ENCODE results near the gene BABAM2.

BABAM2 gene

DNA sequence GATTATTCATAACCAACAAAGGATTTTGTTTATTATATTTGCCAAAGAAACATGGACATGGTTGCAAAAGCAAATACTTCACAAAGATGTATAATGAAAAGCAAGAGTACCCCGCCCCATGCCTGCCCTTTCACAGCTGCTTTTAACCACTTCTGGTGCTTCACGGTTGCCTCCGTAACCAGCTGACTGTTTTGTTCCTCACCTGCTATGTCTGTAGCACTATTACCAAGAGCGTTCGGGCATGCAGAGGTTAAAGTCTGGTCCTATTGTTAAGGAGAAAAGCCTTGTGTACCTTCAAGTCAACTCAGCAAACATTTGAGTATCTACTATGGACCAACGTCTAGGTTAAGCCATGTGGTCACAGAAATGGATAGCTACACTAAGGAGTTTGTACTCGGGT is 386.9 kb downstream of the BABAM2 start (continued):
- TF ChIP-seq ZBTB10 (tag by site-specific recombination; IDR thresholded peaks at IDR 0.05) (no peak), ZNF23 (tag by site-specific recombination; IDR thresholded peaks at IDR 0.05; ENCODE audit: borderline replicate concordance) (no peak), ZNF366 (tag by site-specific recombination; conservative IDR thresholded peaks at IDR 0.05) (no peak), ZNF768 (tag by site-specific recombination; IDR thresholded peaks at IDR 0.05) (no peak), ZNF791 (tag by site-specific recombination; IDR thresholded peaks at IDR 0.05) (no peak)
- TF ChIP-seq, protein P1, sequence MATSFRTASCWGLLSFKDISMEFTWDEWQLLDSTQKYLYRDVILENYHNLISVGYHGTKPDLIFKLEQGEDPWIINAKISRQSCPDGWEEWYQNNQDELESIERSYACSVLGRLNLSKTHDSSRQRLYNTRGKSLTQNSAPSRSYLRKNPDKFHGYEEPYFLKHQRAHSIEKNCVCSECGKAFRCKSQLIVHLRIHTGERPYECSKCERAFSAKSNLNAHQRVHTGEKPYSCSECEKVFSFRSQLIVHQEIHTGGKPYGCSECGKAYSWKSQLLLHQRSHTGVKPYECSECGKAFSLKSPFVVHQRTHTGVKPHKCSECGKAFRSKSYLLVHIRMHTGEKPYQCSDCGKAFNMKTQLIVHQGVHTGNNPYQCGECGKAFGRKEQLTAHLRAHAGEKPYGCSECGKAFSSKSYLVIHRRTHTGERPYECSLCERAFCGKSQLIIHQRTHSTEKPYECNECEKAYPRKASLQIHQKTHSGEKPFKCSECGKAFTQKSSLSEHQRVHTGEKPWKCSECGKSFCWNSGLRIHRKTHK (tag by site-specific recombination; IDR thresholded peaks at IDR 0.05) = no peak

- Histone ChIP-seq H3K27ac (ENCODE audit: extremely low read depth, low read depth, low read length) (no peak overlapping the region), H3K36me3 (ENCODE audit: control insufficient read depth in 2 of 2, insufficient read depth in 1 of 2, low read length in 2 of 2) (no peaks in the 10 kb centered on the region), H3K9me3 (ENCODE audit: control insufficient read depth, insufficient read depth, low read depth, low read length) (no peaks in the 10 kb centered on the region), H3K4me1 (ENCODE audit: control insufficient read depth, insufficient read depth, low read length) (peaks cover 13% of the 10 kb centered on the region), H3K4me3 (ENCODE audit: low read depth, low read length) (no peak overlapping the region)
- ChIA-PET CTCF (no interaction called here), POLR2A (no interaction called here)
- no peak for TF ChIP-seq ZNF768 (tag by site-specific recombination; IDR thresholded peaks at IDR 0.05)
These were observed 388.8 kb downstream of the BABAM2 start for GRCh38 chr2:28279371-28279770.

GRCh38 chr2:28280619-28281018 is 390.1 kb downstream of the BABAM2 start:
- ChIA-PET CTCF (interaction anchor here (0.5 kb wide), 1 partner anchor 526 kb away, joined by 4 read pairs; no protein-coding TSS in a partner anchor), POLR2A (interaction anchor here (0.6 kb wide), 1 partner anchor 538 kb away, joined by 3 read pairs; no protein-coding TSS in a partner anchor)
- H3K4me1 ChIP-seq (ENCODE audit: control insufficient read depth, insufficient read depth, low read length) = peaks cover 3% of the 10 kb centered on the region; the same call in 1 of the 2 replicates
- H3K4me3 ChIP-seq (ENCODE audit: low read depth, low read length) = no peak overlapping the region
- no peak for TF ChIP-seq ZNF37A (tag by site-specific recombination; IDR thresholded peaks at IDR 0.05)
- TF ChIP-seq, protein P2, sequence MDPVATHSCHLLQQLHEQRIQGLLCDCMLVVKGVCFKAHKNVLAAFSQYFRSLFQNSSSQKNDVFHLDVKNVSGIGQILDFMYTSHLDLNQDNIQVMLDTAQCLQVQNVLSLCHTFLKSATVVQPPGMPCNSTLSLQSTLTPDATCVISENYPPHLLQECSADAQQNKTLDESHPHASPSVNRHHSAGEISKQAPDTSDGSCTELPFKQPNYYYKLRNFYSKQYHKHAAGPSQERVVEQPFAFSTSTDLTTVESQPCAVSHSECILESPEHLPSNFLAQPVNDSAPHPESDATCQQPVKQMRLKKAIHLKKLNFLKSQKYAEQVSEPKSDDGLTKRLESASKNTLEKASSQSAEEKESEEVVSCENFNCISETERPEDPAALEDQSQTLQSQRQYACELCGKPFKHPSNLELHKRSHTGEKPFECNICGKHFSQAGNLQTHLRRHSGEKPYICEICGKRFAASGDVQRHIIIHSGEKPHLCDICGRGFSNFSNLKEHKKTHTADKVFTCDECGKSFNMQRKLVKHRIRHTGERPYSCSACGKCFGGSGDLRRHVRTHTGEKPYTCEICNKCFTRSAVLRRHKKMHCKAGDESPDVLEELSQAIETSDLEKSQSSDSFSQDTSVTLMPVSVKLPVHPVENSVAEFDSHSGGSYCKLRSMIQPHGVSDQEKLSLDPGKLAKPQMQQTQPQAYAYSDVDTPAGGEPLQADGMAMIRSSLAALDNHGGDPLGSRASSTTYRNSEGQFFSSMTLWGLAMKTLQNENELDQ (tag by site-specific recombination; IDR thresholded peaks at IDR 0.05; ENCODE audit: low read depth) = no peak
- TF ChIP-seq ZSCAN18 (tag by site-specific recombination; IDR thresholded peaks at IDR 0.05) = no peak
- no peak for TF ChIP-seq OVOL3 (tag by site-specific recombination; IDR thresholded peaks at IDR 0.05)
- TF ChIP-seq ZBTB1 (tag by site-specific recombination; IDR thresholded peaks at IDR 0.05) = no peak
- no peak for TF ChIP-seq SALL2 (tag by site-specific recombination; IDR thresholded peaks at IDR 0.05; ENCODE audit: borderline replicate concordance)
- no peak overlapping the region for H3K27ac ChIP-seq (ENCODE audit: extremely low read depth, low read depth, low read length)
- H3K36me3 ChIP-seq (ENCODE audit: control insufficient read depth in 2 of 2, insufficient read depth in 1 of 2, low read length in 2 of 2) = no peaks in the 10 kb centered on the region
- H3K9me3 ChIP-seq (ENCODE audit: control insufficient read depth, insufficient read depth, low read depth, low read length) = no peaks in the 10 kb centered on the region
